ENCODE data around the gene ZNF134.
A peak's percentile ranks its signal among the peaks of the same experiment; 100 is the strongest.

Gene ZNF134

DNA sequence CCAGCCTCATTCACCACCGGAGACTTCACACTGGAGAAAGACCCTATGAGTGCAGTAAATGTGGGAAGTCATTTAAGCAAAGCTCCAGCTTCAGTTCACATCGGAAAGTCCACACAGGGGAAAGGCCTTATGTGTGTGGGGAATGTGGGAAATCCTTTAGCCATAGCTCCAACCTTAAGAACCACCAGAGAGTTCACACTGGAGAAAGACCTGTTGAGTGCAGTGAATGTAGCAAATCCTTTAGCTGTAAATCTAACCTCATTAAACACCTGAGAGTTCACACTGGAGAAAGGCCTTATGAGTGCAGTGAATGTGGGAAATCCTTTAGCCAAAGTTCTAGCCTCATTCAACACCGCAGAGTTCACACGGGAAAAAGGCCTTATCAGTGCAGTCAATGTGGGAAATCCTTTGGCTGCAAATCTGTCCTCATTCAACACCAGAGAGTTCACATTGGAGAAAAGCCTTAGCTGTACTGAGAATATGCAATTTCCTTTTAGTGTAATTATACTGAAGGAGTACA lies 27.7 kb downstream of the ZNF134 start:
- DNase-seq = no peak

DNA sequence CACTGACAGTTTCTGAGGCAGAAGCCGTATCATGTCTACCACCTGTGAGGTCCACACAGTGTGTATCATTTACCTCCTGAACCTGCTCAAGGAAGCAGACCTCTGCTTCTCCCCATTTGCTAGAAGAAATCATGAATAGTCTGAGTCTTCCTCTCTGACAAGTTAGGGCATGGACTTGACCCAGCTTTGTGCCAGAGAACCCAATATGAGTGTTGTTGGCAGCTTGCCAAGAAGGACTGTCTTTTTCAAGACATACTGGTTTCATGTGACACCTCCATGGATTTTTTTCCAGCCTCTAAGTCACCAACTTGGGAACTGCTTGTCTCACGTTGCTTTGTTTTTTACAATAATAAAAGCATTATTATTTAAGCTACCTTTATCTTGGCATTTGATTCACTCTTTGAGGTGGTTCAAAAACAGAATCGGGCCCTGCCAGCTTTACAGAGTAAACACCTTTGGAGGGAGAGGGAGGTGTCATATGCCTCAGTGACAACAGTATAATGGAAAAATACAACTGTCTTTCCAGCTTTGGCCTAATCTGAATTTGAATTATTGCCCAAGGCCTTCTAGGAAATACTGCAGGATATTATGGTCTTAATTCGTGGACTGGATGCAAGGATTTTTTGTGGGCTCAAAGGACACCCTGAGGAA lies 28.5 kb downstream of the ZNF134 start:
- DNase-seq = no peak

DNA sequence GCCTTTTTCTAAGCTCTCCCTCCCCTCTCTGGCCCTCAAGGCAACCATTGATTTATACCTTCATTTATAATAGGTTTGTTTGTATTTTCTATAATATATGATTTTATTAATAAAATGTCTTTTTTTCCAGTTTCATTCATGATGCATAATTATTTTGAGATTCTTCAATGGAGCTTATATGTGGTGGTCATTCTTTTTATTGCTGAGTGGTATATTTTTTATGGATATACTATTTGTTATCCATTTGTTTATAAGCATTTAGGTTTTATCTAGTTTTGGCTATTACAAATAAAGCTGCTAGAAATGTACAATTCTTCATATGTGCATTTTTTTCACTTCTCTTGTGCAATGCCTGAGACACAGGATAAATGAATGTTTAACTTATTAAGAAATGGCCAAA lies 29.7 kb downstream of the ZNF134 start:
- no peak for DNase-seq

DNA sequence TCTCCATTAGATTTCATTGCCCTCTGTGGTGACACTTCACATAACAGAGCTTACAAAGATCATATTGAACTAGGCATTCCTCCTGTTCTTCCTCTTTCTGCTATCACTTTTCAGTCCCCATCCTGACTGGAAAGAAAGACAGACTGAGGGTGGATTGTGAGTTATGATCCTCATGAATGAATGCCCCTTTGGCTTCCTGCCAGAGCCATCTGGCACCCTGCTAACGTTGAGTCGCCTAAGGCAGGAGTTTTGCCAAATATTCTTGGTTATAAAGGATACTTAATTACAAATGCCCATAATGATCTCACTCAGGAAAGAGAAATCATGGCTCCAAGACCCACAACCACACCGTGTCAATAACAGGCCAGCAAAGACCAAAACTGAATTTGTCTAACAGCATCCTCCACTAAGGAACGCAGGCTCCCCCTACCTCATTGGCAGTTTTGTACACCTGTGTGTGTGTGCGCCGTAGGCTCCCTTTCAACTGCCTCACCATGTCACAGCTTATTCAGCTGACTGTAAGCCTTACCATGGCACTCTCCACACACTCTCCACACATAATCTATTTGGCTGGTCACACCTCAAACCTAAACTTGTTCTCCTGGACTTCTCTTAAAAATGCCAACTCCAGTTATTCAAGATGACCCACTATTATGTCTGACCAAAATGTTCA lies 34.4 kb downstream of the ZNF134 start:
- DNase-seq = no peak

DNA sequence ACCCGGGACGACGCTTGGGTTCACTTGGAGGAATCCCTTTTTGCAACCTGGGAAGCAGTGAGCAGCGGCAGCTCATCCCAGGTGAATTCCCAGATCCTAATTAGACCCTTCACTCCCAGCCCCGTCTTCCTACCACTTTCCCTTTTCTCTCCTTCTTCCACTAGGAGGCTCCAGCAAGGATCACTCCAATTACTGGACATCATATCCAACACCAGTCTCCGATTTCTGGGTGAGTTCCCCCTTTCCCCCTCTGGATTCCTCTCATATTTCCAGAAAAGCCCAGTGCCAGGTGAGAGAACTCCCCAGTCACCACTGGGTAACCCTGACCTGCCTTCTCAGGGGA lies 37.6 kb downstream of the ZNF134 start:
- no peak for DNase-seq

DNA sequence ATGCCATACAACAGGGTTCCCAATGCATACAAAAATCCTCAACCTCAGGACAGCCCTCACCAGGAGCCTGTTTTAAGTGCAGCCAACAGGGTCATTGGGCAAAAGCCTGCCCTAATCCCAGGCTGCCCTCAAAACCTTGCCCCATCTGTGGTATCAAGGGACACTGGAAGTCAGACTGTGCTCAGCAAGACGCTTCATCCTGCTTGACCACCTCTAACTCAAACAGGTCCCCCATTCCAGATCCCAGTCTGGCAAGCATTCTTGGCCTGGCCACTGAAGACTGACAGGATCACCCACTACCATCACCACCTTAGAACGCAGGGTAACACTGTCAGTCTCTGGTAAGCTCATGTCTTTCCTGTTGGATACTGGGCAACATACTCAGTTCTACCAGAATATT lies 39.6 kb downstream of the ZNF134 start:
- DNase-seq = no peak

DNA sequence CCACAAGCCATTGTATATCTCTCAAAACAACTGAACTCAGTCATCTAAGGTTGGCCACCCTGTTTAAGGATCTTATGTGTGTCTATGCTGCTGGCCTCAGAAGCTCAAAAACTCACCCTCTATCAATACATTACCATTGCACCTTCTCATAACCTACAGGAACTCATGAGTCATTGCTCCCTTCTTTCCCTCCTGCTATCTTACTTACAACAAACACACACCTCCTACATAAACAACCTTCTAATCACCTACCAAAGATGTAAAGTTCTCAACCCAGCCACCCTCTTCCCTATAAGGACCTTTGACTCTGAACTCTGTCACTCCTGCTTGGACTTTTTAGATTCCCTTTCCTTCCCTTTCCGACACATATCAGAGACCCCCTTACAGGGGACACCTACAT lies 41.4 kb downstream of the ZNF134 start:
- DNase-seq = no peak

DNA sequence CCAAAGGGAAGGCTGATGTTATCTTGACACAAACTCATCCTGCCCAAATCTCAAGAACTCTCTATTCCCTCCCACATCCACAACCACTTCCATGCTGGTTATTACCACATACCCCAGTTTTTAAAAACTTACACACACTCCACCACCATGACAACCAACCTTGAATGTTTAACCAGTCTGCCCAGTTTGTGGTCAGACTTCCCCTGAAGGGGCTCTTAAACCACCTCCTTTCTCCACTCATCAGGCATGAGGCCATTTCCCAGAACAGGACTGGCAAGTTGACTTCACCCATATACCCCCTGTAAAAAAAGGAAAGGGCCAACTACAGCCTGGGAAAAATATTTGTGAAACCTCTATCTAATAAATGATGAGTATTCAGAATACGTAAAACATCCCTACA lies 42.3 kb downstream of the ZNF134 start:
- no peak for DNase-seq

DNA sequence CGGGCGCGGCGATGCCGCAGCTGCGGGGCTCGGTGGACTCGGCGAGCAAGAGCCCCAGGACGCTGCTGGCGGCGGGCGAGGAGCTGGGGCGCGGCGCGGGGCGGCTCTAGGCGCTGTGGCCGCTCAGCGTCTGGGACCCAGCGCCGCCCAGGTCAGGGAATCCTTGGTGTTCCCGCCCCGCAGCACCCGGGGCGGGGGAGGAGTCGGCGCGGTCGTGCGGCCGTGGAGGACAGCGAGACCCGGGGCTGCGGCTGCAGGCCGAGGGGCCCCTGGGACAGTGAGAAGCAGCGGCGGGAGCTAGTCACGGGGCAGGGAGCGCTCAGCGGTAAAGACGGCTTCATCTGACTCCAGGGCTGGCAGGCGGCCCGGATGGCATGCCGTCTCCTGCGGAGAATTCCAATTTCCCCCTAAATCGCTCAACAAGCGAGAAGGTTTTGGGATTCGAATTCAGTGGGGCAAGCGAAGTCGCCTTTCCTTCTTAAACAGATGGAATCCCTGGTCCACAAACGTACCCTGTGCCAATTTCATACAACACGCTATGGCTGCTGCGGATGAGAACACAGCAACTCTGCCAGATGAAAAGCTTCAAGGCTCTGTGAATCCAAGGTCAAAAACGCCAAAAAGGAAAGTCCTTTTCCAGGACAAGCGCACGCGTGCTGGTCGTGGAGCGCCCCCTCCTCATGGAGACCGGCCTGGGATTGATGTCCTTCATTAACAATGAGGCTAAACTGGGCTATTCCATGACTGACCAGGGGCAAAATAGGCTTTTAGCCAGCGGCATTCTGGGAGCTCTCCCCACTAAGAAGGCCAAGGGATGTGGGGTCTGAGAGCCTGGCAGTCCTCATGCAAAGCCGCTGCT lies 50.5 kb downstream of the ZNF134 start:
- DNase-seq = peak; percentile 82

DNA sequence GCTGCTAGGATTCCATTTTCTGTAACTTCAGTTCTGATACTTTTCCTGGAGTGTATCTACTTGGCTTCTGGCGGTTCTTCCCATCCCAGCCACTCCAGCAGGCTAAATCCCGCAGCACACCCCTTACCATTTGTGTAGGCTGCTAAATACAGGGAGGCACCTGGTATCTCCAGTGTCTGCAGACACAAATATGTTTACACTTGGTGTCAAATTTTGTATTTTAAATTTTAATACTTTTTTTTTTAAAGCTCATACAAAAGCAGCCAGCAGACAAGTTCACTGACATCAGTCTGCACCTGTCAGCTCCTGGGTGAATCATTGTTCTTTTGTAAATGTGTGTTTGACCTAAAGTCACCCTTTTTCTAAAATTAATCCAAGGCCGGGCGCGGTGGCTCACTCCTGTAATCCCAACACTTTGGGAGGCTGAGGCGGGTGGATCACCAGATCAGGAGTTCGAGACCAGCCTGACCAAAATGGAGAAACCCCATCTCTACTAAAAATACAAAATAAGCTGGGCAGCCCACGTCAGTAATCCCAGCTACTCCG lies 51.3 kb downstream of the ZNF134 start:
- no peak for DNase-seq

DNA sequence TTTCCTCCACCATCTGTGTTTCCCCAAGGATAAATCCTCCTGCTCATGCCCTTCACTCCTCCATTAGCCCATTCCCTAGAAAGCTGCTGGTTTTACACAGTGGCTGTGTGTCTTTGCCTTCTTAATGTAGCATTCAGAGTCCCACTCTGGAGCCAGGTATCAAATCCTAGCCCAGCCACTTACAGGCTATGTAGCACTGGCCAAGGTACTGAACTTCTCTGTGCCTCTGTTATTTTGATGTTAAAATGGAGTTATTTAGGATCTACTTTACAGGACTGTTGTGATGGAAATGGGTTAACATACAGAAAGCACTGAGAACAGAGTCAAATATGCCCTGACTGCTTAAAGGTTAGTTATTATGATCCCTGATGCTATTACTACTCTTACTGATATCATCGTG lies 53.2 kb downstream of the ZNF134 start:
- DNase-seq = no peak

DNA sequence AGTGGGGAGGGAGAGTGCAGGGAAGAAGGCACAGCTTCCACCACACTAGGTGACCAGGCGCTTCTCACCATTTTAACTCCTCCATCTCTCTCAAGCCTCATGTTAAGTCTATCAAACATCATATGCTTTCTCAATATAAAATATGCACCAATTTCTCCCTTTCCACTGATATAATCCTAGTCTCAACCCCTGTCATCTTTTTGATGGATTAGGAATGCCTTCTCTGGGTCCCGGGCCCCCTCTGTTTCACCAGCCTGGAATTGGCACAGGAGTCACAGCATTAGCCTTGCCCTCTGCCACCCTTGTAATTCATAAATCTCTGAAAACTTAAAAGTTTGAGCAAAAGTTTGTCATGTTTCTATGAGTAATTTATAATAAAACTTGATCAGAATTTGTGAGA lies 54.6 kb downstream of the ZNF134 start, which contains the start of gene ZSCAN4:
TSS of gene ZSCAN4 (plus strand) at position 301 of the 400 bp plus-strand sequence. CDS start 7,211 bp downstream, outside the sequence.
- no peak for DNase-seq

DNA sequence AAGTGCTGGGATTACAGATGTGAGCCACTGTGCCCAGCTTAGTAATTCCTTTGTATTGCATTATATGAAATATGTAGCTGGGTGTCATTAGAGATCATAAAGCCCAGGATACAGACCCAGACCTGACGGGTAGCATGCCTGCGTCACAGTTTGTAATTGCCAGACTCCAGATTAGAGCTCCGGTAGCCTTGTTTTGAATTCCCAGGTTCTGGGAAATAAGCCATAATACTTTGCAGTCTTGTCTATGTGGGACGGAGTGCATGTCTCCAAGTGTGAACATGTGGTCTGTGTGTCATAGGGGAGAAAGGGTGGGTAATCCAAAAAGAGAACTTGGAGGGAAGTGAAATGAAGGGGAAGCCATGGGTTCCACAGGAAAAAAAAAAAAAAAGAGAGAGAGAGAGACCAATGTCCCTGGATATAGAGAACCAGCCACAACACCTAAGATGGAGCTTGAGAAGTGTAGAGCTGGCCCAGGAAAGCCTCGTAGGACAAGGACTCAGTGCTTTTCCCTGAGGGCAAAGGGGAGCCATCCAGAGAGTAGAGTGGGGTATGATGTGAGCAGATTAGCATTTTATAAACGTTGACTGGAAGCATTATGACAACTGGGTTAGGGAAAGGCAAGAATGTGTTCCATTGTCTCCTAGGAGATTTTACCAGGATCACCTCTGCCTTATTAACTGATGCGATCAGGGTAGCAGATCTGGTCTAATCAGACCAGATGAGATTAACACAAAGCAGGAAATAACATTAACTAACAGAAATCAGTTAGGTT lies 57.3 kb downstream of the ZNF134 start:
- DNase-seq = no peak

DNA sequence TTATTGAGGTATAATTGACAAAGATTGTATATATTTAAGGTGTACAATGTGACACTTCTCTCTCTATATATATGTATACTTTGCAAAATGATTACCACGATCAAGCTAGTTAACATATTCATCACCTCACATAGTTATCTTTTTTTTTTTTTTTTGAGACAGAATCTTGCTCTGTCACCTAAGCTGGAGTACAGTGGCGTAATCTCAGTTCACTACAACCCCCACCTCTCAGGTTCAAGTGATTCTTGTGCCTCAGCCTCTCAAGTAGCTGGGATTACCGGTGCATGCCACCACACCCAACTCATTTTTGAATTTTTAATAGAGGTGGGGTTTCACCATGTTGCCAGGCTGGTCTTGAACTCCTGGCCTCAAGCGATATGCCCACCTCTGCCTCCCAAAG lies 58.4 kb downstream of the ZNF134 start:
- no peak for DNase-seq
